ENCODE measurements around the gene ABCC1.

The ABCC1 gene

DNA sequence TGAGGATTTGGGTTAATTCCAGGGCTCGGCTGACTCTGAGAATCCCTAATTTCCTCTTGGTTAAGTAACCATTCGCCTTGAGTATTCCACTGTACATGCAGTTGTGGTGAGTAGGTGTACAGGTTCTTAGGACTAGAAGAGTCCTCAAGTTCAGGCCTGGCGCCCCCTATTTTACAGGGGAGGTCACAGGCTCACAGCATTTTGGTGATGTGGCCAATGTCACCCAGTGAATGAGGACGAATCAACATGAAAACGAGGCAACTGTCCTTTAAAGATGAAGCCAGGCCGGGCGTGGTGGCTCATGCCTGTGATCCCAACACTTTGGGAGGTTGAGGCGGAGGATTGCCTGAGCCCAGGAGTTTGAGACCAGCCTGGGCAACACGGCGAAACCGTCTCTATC lies 218.5 kb downstream of the ABCC1 start:
- H3K79me2 ChIP-seq (ENCODE audit: insufficient read depth, low read length) = no peaks in the 10 kb centered on the region
- H4K20me1 ChIP-seq (ENCODE audit: low read depth, low read length) = no peaks in the 10 kb centered on the region
- H3K9ac ChIP-seq (ENCODE audit: low read length) = no peak overlapping the region
- no peak overlapping the region for H3K27ac ChIP-seq (ENCODE audit: low read depth, low read length)
- H2AFZ ChIP-seq (ENCODE audit: low read depth, low read length, severe bottlenecking) = no peak overlapping the region
- H3K9me3 ChIP-seq (ENCODE audit: insufficient read depth, low read length) = no peaks in the 10 kb centered on the region
- H3K27me3 ChIP-seq (ENCODE audit: low read length) = no peaks in the 10 kb centered on the region
- H3K4me3 ChIP-seq (ENCODE audit: insufficient read depth, low read length, poor library complexity, severe bottlenecking) = no peak overlapping the region
- H3F3A ChIP-seq (ENCODE audit: insufficient read depth) = no peaks in the 10 kb centered on the region
- no peaks in the 10 kb centered on the region for H3K36me3 ChIP-seq (ENCODE audit: low read length)
- TF ChIP-seq CTCF (IDR thresholded peaks at IDR 0.05; ENCODE audit: insufficient read depth, low read length, poor library complexity, severe bottlenecking) (no peak), EZH2phosphoT487 (conservative IDR thresholded peaks at IDR 0.05; ENCODE audit: low read length) (no peak)
- H3K4me2 ChIP-seq (ENCODE audit: low read depth, low read length, poor library complexity, severe bottlenecking) = no peak overlapping the region
- H3K9me2 ChIP-seq (replicated peaks; ENCODE audit: insufficient read depth, low read length) = no peaks in the 10 kb centered on the region

GRCh38 chr16:16168431-16168830 lies 219.0 kb downstream of the ABCC1 start:
- TF ChIP-seq CTCF (IDR thresholded peaks at IDR 0.05; ENCODE audit: insufficient read depth, low read length, poor library complexity, severe bottlenecking) (no peak), EZH2phosphoT487 (conservative IDR thresholded peaks at IDR 0.05; ENCODE audit: low read length) (no peak)
- Histone ChIP-seq H3K9ac (ENCODE audit: low read length) (no peak overlapping the region), H4K20me1 (ENCODE audit: low read depth, low read length) (no peaks in the 10 kb centered on the region), H3K9me3 (ENCODE audit: insufficient read depth, low read length) (no peaks in the 10 kb centered on the region), H3K27me3 (ENCODE audit: low read length) (no peaks in the 10 kb centered on the region), H3F3A (ENCODE audit: insufficient read depth) (no peaks in the 10 kb centered on the region), H3K79me2 (ENCODE audit: insufficient read depth, low read length) (no peaks in the 10 kb centered on the region), H3K36me3 (ENCODE audit: low read length) (no peaks in the 10 kb centered on the region), H3K9me2 (replicated peaks; ENCODE audit: insufficient read depth, low read length) (no peaks in the 10 kb centered on the region), H2AFZ (ENCODE audit: low read depth, low read length, severe bottlenecking) (no peak overlapping the region), H3K27ac (ENCODE audit: low read depth, low read length) (no peak overlapping the region), H3K4me3 (ENCODE audit: insufficient read depth, low read length, poor library complexity, severe bottlenecking) (no peak overlapping the region), H3K4me2 (ENCODE audit: low read depth, low read length, poor library complexity, severe bottlenecking) (no peak overlapping the region)

DNA sequence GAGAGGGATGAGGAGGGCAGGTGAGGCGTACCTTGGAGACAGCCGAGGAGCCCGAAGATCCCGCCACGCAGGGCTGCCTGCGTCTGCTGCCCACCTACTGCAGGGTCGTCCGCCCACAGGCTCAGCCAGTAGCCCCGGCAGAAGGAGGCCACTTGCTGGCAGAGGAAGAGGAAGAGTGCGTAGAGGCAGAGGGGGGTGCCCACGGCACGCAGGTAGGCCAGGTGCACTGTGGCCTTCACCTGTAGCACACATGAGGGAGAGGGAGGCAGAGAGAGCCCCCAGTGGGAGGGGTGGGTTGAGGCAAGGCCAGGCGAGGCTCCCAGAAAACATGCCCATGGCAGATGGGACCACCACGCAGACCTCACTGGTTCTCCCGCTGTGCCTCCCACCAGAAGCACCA lies 220.2 kb downstream of the ABCC1 start:
- Histone ChIP-seq H3F3A (ENCODE audit: insufficient read depth) (no peaks in the 10 kb centered on the region), H3K27ac (ENCODE audit: low read depth, low read length) (no peak overlapping the region), H3K79me2 (ENCODE audit: insufficient read depth, low read length) (no peaks in the 10 kb centered on the region), H3K9me2 (replicated peaks; ENCODE audit: insufficient read depth, low read length) (no peaks in the 10 kb centered on the region), H3K4me2 (ENCODE audit: low read depth, low read length, poor library complexity, severe bottlenecking) (no peak overlapping the region), H3K27me3 (ENCODE audit: low read length) (no peaks in the 10 kb centered on the region), H4K20me1 (ENCODE audit: low read depth, low read length) (no peaks in the 10 kb centered on the region), H2AFZ (ENCODE audit: low read depth, low read length, severe bottlenecking) (no peak overlapping the region), H3K36me3 (ENCODE audit: low read length) (no peaks in the 10 kb centered on the region), H3K9me3 (ENCODE audit: insufficient read depth, low read length) (no peaks in the 10 kb centered on the region), H3K4me3 (ENCODE audit: insufficient read depth, low read length, poor library complexity, severe bottlenecking) (no peak overlapping the region), H3K9ac (ENCODE audit: low read length) (no peak overlapping the region)
- TF ChIP-seq EZH2phosphoT487 (conservative IDR thresholded peaks at IDR 0.05; ENCODE audit: low read length) (no peak), CTCF (IDR thresholded peaks at IDR 0.05; ENCODE audit: insufficient read depth, low read length, poor library complexity, severe bottlenecking) (no peak)

All from SU-DHL-6 (cell line).